ENCODE data around the gene PDGFRB.

PDGFRB gene

DNA sequence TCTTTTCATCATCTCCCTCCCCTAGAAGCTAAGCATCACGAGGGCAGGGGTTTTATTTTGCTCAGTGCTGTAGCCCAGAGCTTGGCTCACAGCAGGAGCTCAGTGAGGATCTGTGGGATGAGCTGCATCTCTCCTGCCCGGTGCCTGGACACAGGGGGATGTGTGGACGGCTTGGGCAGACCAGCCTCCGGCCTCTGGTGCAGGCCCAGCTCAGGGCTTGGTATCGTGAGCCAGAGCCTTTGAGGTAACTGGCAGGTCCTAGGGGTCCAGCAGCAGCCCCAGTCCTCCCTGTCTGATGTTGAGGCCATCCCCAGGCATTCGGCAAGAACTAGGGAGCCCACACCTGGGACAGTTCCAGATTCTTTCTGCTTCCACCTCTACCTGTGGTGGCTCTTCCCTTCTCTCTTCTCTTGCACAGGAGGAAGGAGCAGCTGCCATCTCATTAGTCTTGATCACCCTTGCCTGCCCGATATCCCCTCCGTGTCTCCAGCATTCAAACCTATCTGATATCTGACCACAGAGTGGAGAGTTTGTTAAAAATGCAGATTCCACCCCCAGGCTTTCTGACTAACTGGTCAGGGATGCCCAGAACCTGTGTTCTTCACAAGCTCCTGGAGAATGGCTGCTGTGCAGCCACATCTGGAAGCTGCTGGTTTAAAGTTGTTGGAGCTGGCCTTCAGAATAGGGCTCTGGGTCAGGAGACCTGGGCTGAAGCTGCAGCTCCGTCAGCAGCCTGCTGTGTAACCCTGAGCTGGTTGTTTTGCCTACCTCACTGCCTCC, 26.3 kb upstream of the PDGFRB start:
- FAIRE-seq = no peak

DNA sequence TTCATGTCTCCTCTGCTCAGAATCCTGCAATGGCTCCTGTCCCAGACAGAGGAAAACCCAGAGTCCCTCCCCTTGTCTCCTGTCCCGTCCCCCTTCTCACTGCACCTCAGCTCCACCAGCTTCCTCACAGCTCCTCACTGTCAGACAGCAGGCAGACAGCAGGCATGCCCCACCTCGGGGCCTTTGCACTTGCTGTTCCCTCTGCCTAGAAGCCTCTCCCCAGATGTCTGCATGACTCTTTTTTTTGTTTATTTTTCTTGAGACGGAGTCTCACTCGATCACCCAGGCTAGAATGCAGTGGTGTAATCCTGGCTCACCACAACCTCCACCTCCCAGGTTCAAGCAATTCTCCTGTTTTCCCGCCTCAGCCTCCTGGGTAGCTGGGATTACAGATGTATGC, 25.4 kb upstream of the PDGFRB start:
- no peak for FAIRE-seq

DNA sequence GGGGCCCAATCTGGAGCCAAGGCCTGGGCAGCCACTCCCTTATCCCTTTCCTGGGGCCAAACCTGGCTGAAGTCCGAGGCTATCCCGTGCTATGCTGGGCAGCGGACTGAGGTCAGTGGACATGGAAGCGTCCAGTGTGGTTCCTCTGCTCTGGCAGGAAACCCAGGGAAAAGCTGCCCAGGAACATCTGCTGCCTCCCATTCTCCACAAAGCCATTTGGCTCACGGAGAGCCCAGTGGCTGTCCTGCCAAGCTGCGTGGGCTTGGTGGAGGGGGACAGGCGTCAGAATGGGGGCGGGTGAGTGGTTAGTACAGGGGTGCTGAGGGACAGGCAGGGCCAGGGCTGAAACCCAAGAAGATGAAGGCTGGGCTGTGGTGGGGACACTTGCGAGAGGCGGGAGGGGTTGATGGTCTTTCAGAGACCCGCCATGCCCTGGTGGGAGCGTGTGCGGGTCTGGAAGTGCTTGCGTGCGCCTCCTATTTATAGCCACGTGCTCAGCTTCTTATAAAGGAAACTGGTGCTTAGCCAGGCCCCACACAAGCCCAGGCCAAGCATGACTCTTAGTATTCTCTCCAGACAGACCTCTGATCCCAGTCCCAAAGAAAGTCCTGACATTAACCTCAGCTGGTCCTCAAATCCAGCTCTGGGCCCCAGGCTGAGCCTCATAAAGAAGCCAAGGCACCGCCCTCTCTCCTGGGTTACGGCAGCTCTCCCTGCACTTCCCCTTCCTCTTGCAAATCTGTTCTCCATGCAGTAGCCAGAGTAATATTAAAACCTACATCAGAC, 24.8 kb upstream of the PDGFRB start:
- FAIRE-seq = no peak

DNA sequence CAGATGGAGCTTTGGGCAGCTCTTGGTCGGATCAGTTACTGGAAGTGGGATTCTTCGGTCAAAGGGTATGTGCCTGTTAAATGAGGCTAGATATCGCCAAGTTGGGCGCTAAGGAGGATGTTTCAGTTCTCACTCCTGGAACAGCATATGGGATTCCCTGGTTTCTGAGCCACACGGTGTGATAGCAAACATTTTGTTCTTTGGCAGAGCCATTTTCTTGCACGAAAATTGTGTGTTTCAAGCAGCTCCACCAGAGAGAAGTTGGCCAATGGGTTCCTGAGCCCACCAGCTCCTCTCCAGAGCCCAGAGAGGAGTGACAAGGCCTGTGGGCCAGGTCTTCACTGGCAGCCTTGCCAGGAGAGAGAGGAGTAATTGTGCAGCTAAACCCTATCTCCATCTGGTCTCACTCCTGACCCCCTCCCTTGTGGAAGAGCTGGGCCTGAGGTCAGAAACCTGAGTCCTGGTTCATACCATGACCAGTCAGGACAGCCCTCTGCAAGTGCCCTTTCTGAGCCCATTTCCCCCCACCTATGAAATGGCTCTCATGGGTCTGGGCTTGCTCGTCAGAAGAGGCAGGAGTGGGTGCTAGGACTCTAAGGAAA, 23.5 kb upstream of the PDGFRB start:
- FAIRE-seq = no peak

DNA sequence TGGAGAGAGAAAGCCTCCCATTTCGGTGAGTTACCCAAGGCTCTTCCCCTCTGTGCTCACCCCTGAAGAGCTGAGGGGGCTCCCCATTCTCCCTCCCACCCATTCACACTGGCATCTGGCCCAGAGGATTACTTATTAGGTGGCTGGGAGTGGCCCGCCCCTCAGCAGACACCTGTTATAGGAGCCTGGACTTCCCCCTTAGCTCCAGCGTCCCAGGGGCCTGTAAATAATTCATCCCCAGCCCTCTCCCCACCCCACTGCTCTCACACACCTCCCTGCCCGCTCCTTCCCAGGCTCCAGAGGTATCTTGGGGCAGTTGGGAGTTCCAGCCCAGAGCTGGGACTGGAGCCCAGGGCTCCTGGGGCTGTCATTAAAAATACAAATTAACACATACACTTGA, 22.6 kb upstream of the PDGFRB start:
- FAIRE-seq = no peak

DNA sequence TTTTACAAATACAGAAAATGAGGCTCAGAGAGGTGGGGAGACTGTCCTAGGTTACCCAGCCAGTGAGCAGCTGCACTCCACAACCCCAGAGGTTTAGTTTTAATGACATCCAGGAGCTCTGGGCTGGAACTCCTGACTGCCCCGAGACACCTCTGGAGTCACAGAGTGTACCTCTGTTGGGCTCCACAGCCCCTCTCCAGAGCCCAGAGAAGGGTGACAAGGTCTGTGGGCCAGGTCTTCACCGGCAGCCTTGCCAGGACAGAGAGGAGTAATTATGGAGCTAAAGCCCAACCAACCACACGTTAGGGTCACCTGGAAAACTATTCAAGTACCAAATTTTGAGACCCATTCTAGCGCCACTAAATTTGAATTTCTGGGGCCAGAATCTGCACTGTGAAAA, 22.1 kb upstream of the PDGFRB start:
- no peak for FAIRE-seq

DNA sequence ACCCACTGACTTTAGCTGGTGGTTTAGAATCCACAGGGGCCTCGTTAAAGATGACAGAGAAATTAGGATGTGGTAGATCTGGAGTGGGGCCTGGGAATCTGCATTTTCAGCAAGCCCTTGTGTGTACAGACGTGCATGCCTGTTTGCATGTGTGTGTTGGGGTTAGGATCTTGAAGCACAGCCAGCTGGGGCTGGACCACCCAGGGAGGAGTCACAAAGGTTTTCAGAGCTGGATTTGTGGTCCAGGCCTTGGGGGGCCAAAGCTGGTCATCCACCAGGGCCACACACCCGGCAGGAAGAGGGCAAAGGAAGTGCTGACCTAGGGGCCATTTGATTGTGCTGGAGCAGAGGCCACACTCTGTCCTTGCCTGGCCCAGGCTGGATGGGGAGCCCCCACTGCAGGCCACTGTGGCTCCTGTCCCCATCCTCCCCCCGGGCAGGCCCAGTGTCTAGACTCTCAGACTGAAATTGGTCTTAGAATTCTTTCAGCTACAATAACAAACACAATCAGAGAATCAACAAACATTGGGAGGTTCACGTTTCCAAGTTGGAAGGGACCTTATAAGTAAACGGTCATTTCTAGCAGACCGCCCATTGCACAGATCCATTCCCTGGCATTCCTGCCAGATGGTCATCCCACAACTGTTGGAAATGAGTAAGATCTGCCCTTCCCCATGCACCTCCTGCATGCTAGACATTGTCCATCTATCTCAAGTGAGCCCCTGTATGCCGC, 21.3 kb upstream of the PDGFRB start:
- FAIRE-seq = no peak

DNA sequence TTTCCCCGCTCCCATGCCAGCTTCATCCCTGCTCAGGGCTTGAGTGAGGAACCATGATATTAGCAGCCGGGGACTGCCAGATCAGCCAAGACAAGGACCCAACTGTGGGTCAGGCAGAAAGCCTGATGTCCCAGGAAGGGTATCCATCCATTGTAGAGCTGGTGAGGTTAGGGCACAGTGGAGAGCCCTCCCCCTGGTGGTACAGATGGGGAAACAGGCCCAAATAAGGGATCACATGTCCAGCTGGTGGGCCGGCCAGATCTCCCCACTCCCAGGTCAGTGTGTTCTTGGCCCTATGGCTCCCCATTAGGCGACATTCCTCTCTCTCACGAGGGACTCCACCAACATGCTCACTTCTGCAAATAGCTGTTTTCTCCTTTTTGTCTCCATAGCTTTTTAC, 19.9 kb upstream of the PDGFRB start:
- FAIRE-seq = no peak

DNA sequence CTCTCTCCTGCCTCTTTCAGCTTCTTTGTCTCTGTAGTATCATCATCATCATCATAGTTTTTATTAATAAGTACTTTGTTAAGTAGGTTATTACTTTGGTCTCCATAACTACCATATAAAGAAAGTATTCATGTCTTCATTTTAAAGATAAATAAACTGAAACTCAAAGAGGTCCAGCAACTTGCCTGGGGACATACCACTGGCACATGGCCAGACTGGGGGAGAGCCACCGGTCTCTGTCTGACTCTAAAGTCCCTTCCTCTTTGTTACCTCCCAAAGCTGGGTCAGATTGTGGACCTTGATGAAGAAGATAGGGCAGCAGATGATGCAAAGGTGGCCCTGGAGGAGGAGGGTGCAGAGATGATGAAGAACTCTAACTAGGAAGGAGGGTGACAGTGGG, 19.4 kb upstream of the PDGFRB start:
- no peak for FAIRE-seq

DNA sequence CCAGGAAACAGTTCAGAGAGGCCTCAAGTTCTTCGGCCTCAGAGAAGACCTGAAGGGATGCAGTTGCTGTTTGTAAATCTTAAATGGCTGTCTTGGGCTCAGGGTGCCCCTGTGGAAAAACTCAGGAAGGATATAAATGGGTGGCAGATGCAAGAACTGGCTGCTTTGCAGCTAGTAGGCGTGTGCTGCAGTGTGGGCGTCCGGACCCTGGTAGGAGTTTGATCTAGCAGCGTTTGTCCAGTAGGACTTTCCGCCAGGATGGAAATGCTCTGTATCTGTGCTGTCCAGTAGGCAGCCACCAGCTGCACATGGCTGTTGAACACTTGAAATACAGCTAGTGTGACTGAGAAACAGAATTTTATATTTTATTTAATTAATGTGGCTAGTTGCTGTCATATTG, 18.6 kb upstream of the PDGFRB start:
- no peak for FAIRE-seq

DNA sequence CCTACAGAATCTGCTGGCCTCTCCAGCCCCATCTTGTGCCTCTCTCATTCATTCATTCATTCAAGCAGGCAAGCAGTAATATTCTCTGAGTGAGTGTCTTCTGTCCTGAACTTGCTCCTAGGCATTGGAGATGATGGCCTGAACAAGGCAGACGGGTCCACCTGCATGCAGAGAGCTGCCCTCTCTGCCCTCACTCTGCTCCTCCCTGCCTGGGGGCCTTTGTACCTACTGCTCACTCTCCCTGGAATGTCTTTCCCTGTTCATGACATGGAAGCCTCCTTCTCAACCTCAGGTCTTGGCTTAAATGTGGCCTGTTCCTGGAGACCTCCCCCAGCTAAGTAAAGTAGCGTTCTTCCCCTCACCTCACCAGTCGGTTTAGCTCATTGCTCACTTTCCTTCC, 17.5 kb upstream of the PDGFRB start:
- no peak for FAIRE-seq

DNA sequence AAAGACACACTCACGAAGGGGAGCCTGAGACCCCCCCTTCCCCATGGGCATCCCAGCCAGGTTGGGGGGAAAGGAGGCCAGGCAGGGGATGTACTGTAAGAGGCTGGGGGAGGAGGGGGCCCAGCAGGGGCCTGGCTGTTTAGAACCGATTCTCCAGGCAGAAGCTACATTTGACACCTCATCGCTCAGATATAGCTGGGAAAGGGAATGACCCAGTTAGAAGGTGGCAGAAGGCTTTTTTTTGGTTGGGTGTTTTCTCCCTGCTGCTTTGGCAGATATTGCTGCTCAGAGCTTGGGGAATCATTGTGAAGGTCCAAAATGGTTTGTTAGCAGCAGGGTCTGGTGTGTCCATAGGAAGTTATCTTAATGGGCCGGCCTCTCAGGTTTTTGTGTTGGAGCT, 16.9 kb upstream of the PDGFRB start:
- no peak for FAIRE-seq

DNA sequence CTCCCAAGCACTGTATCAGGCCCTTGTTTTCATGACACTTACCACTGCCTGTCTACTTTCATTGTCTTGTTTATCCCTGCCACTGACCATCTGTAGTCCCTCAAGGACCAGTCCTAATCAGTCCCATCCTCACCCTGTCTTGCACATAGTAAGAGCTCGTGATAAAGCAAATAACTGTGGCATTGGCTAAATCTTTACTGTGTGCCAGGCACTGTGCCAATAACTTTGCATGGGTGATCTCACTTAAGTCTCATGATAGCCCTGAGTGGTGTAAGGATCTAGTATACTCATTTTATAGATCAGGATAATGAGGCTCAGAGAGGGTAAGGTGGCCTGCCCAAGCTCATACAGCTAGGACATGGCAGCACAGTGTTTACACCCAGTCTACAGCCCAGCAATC, 16.5 kb upstream of the PDGFRB start:
- no peak for FAIRE-seq

DNA sequence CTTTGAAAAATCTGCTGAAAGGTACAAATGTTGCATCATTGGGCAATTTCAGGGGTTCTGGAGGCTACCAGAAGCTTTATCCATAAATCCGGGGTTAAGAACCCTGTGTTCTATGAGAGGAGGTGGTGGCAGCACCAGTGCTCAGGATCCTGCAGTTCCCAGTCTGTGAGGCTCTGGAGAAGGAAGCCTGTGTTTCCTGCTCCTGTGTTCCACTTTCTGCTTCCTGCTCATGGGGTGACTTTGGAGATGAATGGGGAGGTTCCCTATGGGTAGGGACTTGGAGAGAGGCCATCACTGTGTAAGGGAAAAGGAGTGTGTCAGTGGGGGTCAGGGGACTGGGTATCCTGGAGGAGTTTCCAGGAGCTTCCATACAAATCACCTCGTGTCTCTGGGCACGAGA, 13.2 kb upstream of the PDGFRB start:
- no peak for FAIRE-seq

DNA sequence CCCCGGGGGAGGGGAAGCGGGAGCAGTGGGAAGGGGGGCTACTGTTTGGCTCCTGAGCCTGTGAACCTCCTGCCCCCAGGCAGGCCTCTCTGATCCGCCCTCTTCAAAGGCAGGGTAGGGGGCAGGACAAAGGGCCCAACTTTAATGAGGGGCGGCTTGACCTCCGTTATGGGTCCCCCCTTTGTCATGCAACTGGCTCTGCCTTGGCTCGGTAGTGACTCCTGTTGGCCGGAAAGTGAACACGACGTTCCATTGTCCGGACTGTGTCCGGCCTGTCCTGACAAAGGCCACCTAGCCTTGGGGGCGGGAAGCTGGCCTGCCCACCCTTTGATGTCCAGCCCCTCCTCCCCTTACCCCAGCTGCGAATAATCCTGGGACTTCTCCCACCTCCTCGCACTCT, 12.3 kb upstream of the PDGFRB start:
- FAIRE-seq = no peak

DNA sequence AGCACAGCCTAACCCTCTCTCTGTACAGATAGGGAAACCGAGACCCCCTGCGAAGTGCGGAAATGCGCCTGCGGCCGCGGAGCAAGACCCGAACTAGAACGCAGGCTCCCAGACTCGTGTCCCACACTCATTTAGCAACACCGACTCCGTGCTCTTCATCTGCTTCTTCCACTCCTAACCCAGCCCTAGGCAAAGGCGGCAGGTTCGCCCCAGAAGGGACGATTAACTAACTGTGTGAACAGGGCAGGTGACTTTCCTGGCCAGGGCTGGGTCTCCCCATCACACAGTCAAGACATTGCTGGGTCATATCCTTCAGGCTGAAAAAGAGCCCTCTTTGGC, 11.8 kb upstream of the PDGFRB start:
- no peak for FAIRE-seq

DNA sequence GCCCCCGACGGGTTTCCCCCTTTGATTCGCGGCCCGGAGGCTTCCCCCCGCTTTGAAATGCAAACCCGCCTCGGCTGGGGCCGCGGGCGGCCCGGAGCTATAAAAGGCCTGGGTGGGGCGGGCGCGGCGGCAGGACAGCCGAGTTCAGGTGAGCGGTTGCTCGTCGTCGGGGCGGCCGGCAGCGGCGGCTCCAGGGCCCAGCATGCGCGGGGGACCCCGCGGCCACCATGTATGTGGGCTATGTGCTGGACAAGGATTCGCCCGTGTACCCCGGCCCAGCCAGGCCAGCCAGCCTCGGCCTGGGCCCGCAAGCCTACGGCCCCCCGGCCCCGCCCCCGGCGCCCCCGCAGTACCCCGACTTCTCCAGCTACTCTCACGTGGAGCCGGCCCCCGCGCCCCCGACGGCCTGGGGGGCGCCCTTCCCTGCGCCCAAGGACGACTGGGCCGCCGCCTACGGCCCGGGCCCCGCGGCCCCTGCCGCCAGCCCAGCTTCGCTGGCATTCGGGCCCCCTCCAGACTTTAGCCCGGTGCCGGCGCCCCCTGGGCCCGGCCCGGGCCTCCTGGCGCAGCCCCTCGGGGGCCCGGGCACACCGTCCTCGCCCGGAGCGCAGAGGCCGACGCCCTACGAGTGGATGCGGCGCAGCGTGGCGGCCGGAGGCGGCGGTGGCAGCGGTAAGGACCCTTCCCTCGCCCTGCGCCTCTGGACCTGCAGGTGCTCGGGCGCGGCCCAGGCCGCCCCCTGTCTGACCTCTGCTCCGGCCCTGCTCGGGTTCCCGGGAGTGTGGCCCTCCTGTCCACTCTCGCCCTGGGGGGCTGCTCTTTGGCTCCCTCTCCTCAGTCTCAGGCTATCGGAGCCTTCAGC, 11.2 kb upstream of the PDGFRB start, which contains the start of gene CDX1:
Gene CDX1 (plus strand): TSS at position 129 of the 862 bp plus-strand sequence. CDS start 99 bp downstream, at position 228.
- FAIRE-seq = no peak

DNA sequence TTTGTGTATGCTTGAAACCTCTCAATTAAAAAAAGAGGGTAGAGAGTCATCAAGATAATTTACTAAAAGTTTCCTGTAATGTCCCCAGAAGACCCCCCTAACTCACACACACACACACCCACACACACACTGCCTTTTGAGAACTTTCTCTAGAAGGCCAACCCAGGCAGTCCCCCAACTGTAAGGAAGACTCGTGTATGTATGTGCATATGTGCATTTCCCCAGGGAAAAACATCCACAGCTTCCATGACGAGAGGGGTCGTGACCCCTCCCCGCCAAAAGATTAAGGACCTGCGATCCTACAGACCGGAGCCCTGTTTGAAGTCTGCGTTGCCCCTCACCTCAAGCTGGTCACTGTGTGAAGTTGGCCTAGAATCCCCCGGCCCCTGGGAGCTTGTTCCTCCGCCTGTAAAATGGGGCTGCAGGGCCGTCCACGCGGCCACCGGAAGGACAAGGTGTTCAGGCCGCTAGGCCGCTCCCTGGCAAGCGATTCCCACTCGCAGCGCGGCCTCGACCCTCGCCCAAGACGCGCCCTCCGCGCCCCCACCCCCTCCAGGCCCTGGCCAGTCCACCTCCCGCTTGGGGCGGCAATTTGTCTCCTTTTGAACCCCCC, 10.5 kb upstream of the PDGFRB start:
- no peak for FAIRE-seq

DNA sequence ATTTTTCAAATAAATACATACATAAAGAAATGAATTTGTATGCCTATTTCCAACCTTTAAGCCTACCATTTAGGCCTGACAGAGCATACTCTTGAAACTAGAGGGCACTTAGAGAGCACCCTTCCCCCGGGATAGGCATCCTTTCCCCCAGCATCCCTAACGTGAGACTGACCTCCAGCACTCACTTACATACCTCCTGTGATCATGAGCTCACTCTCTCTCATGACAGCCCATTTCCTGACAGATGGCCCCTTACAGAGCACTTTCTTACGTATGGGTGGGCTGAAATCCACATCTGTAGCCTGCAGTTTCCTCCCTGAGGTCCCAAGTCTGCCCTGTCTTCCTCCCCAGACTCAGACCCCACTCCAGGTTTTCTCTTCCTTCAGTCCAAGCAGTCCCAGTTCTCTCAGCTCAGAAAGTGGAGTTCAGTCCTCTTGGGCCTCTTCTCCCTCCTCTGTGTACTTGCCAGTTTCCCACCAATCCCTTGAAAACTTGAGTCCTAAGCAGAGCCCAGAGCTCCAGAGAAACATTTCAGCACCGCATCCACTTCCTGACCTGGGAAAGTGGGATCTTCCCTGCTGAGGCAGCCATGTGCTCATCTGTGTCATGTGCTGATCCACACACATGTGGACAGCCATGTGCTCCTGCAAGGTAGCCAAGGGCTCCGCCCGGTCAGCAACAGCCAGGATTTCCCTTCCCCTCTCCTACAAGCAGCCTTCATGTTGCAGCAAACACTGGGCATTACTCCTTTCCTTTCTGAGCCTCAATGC, 8.8 kb upstream of the PDGFRB start:
- no peak for FAIRE-seq

DNA sequence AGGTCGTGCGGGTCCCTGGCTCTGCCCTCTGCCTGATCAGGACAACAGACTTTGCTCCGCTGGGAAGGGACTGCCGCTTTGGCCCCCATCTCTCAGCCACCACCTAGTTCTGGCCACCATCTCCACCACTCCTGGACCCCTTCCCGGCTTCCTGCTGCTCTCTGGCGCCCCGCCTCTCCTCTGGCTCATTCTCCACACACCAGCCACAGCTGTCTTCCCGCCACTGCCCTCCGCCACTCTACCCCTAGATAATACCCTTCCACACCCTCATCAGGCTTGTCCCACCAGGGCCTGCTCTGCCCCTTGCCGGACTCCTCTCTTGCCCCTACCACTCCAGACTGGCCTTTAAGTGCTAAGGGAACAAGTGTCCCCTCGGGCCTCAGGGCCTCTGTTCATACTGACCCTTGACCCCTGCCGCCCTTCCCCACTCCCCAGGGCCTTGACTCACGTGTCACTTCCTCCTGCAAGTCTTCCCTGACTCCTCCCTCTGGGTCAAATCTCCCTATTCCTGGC, 8.0 kb upstream of the PDGFRB start:
- FAIRE-seq = no peak

DNA sequence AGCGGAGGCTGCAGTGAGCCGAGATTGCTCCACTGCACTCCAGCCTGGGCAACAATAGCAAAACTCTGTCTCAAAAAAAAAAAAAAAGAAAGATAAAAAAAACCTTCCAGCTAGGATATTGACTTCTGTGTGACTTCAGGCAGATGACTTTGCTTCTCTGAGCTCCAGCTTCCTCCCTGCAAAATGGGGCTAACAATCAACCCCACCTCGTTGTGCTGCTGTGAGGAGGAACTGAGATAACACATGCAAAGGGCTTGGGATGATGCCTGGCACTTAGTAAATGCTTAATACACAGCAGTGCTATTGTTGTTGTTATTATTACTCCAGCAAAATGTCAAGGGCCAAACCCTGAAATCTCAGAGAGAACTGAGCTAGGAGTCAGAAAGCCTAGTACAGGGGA, 7.4 kb upstream of the PDGFRB start:
- no peak for FAIRE-seq

All from A204.1 (cell line).